ENCODE results near the gene HDAC9. TPM values are rescaled to one million over a fixed set of nuclear protein-coding genes. Genes with fewer than 3 reads are reported as not detected.
A peak's percentile ranks its signal among the peaks of the same experiment; 100 is the strongest.

Gene HDAC9
- total RNA-seq, 1 donor from 2014 or later = 28.6 TPM

GRCh38 chr7:18952846-18953245 is 457.3 kb downstream of the HDAC9 start:
- no peak overlapping the region for H3K4me3 ChIP-seq
- H4K20me1 ChIP-seq (ENCODE audit: low read depth) = no peaks in the 10 kb centered on the region
- Mint-ChIP-seq H3K36me3 (no peaks in the 10 kb centered on the region), H3K9me3 (no peaks in the 10 kb centered on the region), H3K4me3 (no peak overlapping the region), H3K27ac (peak overlapping the region; percentile 34), H3K4me1 (peaks cover 4% of the 10 kb centered on the region), H3K27me3 (ENCODE audit: insufficient read depth, low read depth) (no peaks in the 10 kb centered on the region)
- H3K27ac ChIP-seq = no peak overlapping the region
- H3K79me2 ChIP-seq (ENCODE audit: low read depth) = no peaks in the 10 kb centered on the region
- no peaks in the 10 kb centered on the region for H3K27me3 ChIP-seq
- no peaks in the 10 kb centered on the region for H3K9me3 ChIP-seq (ENCODE audit: low read depth)
- peaks cover 12% of the 10 kb centered on the region for H3K4me1 ChIP-seq
- H3K36me3 ChIP-seq = no peaks in the 10 kb centered on the region
- no peak for DNase-seq (ENCODE audit: low spot score)
- no peak overlapping the region for H3K9ac ChIP-seq
- TF ChIP-seq CTCF (IDR thresholded peaks at IDR 0.05) (no peak), EZH2phosphoT487 (IDR thresholded peaks at IDR 0.05) (no peak), EZH2 (IDR thresholded peaks at IDR 0.05) (no peak)
- H3K4me2 ChIP-seq = no peak overlapping the region
- no peaks in the 10 kb centered on the region for H3F3A ChIP-seq (ENCODE audit: low read depth)
- H2AFZ ChIP-seq (replicated peaks) = no peak overlapping the region

- no peak overlapping the region for H3K4me3 Mint-ChIP-seq
- TF ChIP-seq CTCF (IDR thresholded peaks at IDR 0.05) = no peak
- TF ChIP-seq EZH2 (IDR thresholded peaks at IDR 0.05) = no peak
- no peak for TF ChIP-seq EZH2phosphoT487 (IDR thresholded peaks at IDR 0.05)
- no peaks in the 10 kb centered on the region for H3K36me3 Mint-ChIP-seq
- H3K4me1 Mint-ChIP-seq = peaks cover 6% of the 10 kb centered on the region
- no peak overlapping the region for H3K27ac Mint-ChIP-seq
- Histone ChIP-seq H3K36me3 (no peaks in the 10 kb centered on the region), H3K79me2 (ENCODE audit: low read depth) (no peaks in the 10 kb centered on the region), H3K4me3 (no peak overlapping the region), H3K4me1 (peaks cover 20% of the 10 kb centered on the region), H3K27ac (no peak overlapping the region), H3K9ac (no peak overlapping the region), H3K9me3 (ENCODE audit: low read depth) (no peaks in the 10 kb centered on the region), H3K27me3 (no peaks in the 10 kb centered on the region), H3K4me2 (no peak overlapping the region), H4K20me1 (ENCODE audit: low read depth) (no peaks in the 10 kb centered on the region), H2AFZ (replicated peaks) (no peak overlapping the region), H3F3A (ENCODE audit: low read depth) (no peaks in the 10 kb centered on the region)
- no peak for DNase-seq (ENCODE audit: low spot score)
- H3K27me3 Mint-ChIP-seq (ENCODE audit: insufficient read depth, low read depth) = no peaks in the 10 kb centered on the region
- H3K9me3 Mint-ChIP-seq = no peaks in the 10 kb centered on the region
Measured at GRCh38 chr7:18958627-18959026, 463.1 kb downstream of the HDAC9 start.

- H3K9me3 ChIP-seq (ENCODE audit: low read depth) = no peaks in the 10 kb centered on the region
- peak overlapping the region; percentile 20 for H2AFZ ChIP-seq (replicated peaks)
- H3K9me3 Mint-ChIP-seq = no peaks in the 10 kb centered on the region
- no peaks in the 10 kb centered on the region for H3K27me3 ChIP-seq
- no peak overlapping the region for H3K4me2 ChIP-seq
- no peaks in the 10 kb centered on the region for H4K20me1 ChIP-seq (ENCODE audit: low read depth)
- no peaks in the 10 kb centered on the region for H3K27me3 Mint-ChIP-seq (ENCODE audit: insufficient read depth, low read depth)
- no peak for TF ChIP-seq CTCF (IDR thresholded peaks at IDR 0.05)
- no peak for TF ChIP-seq EZH2 (IDR thresholded peaks at IDR 0.05)
- TF ChIP-seq EZH2phosphoT487 (IDR thresholded peaks at IDR 0.05) = no peak
- H3K79me2 ChIP-seq (ENCODE audit: low read depth) = no peaks in the 10 kb centered on the region
- H3K36me3 Mint-ChIP-seq = no peaks in the 10 kb centered on the region
- H3K27ac ChIP-seq = no peak overlapping the region
- DNase-seq (ENCODE audit: low spot score) = peak; percentile 9
- H3K4me1 ChIP-seq = peaks cover 12% of the 10 kb centered on the region
- peaks cover 10% of the 10 kb centered on the region for H3K4me1 Mint-ChIP-seq
- H3F3A ChIP-seq (ENCODE audit: low read depth) = no peaks in the 10 kb centered on the region
- H3K36me3 ChIP-seq = no peaks in the 10 kb centered on the region
- no peak overlapping the region for H3K27ac Mint-ChIP-seq
- H3K9ac ChIP-seq = no peak overlapping the region
- H3K4me3 ChIP-seq = no peak overlapping the region
- H3K4me3 Mint-ChIP-seq = no peak overlapping the region
Measured at GRCh38 chr7:18960725-18961124, 465.2 kb downstream of the HDAC9 start.
